GM21423 (cell line): Measurements from ENCODE around the gene LETM1.

ENCODE experiments used
- ATAC-seq: cut with Tn5 transposase; IDR thresholded peaks from one replicate; pipeline ENCODE4 v1.9.1; 2021; ENCODE audit warnings: mild to moderate bottlenecking, moderate library complexity; ENCODE audit not compliant: unreplicated experiment

The LETM1 gene

DNA sequence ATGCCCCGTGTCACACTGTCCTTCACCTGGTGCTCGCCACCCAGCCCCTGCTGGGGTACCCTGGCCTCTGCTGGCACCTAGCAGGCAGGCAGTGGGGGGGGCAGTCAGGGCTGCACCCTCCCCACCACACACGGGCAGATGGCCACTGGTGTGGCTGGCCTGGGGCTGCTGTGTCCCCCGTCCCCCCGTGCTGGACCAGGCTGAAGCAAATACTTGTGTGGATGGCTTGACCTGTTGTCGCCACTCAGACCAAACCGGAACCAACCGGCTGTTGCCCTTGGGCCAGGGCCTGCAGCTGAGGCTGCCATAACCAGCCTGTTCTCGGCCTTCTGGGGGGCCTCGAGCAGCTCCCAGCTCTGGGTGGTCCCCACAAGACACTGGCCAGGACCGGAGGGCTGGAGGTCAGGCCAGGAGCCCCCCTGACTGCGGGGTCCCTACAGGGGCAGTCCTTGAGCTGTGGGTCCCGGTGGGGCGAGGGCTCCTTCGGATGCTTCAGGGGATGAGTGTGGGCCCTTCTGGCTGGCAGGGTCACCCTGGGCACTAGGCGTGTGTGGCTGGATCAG is 58.6 kb downstream of the LETM1 start:
- no peak for ATAC-seq

DNA sequence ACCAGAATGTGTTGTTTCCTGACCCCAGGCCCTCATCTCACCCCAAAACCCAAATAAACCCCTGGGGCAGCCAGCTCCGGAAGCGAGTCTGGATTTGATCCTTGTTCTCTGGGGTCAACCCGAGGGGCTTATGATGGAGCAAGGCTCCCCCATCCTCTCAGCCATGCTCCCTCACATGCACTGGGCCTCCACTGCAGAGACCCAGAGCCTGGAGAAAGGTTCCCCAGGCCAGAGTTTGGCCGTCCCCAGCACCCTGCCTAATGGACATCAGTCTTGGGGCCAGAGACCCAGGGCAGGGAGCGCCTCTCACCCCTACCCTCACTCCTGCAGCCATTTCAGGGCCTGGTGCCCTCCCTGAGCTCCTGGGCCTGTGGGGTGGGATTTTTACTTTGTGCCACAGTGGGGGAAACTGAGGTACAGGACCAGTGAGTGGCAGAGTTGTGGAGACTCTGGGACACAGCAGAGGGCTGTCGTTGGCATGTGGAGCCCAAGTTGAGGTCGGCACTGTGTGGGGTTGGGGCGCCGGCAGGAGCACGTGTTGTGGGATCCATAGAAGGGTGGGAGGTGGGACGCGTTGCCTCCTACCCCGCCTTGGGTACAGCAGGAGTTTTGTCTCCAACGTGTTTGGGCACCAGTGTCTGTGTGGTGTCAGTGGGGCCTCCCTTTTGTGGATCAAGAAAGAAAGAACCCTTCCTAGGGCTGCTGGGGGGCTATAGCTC is 59.3 kb downstream of the LETM1 start:
- ATAC-seq: no peak

DNA sequence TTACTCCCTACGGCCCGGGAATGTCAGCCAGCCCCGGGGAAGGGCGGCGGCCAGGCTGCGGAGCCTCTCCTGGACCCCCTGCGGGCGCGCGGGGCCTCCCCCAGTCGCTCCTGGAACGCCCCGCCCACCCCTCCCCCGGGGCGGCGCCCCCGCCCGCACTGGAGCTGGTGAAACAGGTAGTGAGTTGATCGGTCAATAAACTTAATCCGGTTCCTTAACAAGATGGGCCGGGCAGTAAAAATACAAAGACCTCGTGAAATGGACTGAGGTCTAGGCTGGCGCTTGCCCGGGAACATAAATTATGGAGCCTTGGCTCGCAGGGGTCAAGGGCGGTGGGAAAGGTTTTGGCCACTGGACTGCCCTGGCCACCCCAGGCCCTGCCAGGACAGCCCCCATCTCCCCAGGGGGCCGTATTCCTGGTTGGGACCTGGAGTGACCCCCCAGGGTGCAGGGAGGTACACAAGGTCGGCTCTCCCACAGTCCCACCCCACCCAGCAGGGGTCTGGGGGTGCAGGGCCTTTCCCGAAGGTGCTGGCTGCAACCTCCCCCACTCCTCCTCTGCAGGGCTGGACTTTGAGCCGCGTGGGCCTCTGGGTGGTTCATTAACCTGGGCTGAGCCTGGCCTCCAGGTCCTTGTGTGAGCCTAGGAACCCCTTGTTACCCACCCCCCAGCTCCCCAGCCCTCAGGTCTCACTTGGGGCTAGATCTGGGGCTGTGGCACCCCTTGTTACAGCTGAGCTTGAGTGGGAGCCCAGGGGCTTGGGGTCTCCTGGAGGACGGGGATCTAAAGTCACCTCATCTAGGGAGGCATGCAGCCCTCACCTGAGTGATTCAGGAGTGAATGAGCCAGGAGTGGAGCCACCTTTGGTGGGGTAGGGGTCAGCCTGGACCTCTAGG is 60.4 kb downstream of the LETM1 start:
- ATAC-seq: no peak

DNA sequence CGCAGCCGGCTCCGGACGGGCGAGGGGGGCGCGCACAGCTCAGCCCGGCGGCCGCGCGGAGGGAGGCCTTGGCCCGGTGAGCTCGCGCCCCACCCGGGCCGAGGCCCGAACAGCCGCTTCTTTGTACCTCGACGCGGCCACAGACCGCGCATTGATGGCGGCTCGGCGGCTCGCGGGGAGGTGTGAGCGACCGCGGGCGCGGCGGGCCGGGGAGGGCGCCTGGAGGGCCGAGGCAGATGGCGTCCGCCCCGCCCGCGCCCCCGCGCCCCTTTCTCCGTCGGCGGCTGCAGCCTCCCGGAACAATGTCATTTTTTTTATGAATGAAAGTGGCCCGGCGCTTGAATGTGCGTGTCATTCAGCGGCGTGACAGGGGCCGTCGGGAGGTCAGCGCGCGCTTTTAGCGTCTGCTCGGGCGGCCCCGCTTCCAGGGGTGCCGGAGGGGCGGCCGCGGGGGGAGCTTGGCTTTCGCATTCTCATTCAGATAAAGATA is 61.1 kb downstream of the LETM1 start:
- ATAC-seq: no peak

DNA sequence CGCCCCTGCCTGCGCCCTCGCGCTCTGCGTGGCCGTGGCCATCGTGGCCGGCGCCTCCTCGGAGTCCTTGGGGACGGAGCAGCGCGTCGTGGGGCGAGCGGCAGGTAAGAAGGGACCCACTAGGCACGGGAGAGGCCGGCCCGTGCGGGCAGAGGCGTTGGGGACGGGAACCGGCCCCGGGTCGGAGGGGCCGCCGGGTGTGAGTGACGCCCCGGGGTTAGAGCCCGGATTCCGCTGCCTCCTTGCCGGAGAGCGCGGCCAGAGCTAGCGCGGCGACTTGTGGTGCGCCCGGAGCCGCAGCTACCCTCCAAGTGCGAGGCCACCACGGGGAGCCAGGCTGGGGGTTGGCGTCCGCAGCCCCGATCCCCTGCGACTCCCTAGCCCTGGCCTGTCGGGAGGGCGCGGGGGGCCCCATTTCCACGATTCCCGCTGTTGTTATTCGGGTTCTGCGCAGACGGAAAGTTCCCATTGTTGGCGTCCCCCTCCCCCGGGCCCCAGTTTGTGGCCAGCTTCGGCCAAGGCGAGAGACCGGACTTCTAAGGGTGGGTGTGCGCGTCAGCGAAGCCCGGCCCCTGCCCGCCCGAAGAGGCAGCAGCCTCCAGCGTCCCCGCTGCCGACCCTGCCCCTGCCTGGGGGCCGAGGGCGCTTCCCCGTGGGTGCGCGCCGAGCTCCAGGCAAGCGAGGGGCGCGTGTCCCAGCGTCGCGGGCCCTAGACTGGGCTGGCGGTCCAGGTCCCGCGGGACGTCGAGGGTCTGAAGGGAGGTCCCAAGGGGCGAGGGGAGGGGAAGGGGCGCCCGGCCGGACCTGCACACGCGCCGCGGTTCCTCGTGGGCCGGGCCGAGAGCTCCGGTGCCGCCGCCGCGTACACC is 61.8 kb downstream of the LETM1 start:
- ATAC-seq: no peak

DNA sequence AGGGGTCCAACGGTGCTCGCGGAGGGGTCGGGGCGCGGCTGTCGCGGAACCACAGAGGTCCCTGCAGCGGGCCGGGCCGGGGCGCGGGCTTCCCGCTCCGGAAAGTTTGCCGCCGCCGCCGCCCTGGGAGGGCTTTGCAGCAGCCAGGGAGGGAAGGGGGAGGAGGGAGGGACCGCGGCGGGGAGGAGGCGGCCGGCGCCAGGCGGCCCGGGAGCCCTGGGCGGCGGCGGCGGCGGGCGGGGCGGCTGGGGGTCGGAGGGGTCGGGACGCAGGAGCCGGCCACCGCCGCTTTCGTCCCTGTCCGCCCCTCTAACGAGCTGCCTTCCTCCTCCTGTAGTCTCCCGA is 62.5 kb downstream of the LETM1 start:
- no peak for ATAC-seq

DNA sequence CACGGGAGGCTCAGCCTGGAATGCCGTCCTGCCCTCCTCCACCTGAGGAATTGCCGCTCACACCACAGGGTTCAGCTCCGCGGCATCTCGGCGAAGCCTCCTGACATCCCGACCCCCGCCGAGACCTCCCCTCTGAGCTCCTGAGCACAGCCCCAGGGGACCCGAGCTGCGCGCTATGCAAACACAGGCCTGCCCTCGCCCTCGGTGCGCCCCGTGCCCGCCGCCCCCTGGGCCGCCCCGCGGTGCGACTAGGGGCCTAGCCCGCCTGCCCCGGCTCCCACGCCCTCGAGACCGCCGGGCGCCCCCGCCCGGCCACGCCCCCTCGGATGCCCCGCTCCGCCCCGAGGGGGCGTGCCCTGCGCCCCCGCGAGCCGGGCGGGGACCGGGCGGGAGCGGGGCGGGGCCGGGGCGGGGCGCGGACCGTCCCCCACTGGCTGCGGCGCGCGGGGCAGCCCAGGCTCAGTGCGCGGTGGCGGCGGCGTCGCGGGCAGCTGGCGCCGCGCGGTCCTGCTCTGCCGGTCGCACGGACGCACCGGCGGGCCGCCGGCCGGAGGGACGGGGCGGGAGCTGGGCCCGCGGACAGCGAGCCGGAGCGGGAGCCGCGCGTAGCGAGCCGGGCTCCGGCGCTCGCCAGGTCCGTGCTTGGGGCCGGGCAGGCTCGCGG is 63.0 kb downstream of the LETM1 start, which contains the start of gene FGFR3:
Gene FGFR3 (plus strand): TSS at position 462 of the 664 bp plus-strand sequence. CDS start 642 bp downstream, outside the sequence.
- ATAC-seq: no peak

DNA sequence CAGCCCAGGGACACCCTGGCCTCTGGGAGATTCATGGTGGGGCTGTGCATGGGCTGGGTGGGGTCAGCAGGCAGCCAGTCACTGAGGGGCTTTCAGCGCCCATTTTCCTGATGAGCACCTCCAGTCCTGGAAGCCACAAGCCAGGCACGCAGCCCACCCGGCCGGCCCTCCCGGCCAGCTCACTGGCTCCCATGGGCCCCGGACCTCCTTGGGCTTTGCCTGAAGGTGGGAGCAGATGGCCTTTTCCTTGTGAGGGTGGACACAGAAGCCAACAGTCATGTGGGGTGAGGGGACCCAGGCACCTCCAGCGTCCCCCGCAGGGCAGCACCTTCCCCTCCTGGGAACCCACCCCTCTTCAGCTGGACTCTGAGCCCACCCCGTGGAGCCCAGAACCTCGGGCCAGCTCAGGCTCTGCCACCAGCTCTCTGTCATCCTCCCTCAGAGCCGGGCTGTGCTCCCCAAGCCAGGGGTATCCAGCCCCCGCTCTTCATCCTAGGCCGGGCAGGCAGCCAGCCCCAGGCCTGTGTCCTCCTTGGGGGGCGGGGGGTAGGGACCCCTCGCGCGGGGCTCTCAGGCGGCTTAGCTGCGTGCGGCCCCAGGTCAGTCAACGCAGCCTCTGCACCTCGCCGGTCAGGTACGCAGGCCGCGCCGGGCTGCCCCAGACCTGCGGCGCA is 63.7 kb downstream of the LETM1 start:
- ATAC-seq: no peak

DNA sequence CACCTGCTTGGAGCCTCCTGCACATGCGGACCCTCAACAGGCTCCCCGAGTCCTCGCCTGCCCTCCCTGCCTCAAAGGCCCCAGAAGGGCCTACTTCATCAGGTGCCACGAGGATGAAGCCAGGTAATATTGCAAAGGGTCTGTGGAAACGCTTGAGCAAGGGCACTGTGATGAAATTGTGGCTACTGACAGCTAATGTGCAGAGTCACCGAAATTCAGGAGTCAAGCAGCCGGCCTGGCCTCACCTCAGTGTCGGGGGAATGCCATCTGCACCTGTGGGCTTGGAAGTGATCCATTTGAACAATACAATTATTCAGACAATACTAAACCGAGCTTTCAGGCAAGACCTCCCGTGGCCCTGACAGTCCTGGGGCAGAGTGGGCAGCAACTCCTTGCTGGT is 66.0 kb downstream of the LETM1 start:
- ATAC-seq: no peak

DNA sequence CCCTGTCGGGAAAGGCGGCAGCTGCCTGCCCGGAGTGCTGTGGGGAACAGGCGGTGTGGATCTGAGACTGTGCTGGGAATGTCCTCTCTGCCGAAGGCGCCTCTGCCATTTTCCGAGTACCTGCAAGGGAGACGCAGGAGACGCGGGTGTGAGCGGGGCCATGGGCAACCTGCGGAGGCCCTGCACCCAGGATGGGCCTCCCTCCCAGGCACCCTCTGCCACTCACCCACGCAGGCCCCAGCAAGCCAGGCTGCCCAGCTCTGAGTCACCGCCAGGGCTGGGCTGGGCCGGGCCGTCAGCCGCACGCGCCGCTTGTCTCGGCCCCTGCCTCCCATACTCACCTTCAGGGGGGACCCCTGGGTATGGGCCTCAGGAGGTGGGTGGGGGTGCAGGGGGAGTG is 66.4 kb downstream of the LETM1 start:
- no peak for ATAC-seq

DNA sequence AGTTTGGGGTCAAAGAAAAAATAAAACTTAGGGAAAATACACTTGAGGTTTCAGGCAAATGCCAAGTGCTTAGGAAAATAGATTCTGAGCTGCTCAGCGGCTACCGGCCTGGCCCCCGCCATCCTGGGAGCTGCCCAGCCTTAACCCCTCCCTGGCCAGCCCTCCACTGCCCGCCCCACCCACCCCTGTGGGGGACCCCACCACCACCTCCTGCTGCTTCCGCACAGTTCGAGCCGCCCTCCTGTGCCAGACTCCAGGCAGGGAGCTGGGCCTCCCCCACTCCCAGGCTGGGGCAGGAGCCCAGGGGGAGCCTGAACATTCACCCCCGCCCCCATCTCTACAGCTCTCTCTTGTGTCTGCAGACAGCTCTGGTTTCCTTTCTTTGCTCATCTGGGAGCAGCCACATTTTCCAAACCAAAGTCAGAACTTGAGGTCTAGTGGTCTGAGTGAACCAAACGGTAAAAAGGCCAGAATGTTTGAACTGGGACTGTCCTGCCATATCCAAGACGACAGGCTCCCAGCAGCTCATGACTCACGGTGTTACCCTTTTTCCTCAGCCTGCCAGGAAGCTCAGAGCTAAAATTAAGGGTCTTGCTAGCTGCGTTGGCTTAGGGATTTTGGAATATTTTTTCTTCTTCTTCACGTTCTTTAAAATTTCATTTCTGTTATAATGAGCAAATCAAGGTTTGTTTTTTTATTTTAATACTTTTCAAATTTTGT is 67.5 kb downstream of the LETM1 start:
- ATAC-seq: no peak

DNA sequence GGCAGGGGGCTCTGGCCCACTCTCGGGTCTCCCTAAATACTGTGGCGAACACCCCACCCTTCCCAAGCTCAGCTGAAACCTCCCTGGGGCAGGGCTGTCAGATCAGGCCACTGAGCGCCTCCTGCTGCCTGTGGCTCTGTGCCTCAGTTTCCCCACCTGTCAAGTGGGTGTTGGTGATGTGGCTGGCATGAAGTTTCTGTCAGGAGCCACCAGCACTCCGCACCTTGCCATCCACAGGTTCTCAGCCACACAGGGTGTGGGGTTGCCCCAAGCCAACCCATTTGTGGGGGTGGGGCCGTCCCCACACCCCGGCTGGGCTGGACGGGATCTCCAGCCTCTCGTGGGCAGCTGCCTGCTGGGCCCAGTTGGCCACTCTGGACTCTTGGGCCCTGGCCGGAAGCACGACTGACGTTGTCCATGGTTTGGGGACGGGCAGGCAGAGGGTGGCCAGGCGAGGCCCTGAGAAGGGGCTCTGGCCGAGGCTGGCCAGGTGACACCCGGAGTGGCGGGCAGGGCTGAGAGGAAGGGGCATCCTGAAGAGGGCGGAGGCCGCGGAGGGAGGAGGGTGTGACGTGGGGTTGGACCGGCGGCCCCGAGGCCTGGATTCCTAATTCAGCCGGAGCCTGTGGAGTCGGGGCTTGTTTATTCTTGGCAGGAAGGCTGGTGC is 68.4 kb downstream of the LETM1 start:
- no peak for ATAC-seq

DNA sequence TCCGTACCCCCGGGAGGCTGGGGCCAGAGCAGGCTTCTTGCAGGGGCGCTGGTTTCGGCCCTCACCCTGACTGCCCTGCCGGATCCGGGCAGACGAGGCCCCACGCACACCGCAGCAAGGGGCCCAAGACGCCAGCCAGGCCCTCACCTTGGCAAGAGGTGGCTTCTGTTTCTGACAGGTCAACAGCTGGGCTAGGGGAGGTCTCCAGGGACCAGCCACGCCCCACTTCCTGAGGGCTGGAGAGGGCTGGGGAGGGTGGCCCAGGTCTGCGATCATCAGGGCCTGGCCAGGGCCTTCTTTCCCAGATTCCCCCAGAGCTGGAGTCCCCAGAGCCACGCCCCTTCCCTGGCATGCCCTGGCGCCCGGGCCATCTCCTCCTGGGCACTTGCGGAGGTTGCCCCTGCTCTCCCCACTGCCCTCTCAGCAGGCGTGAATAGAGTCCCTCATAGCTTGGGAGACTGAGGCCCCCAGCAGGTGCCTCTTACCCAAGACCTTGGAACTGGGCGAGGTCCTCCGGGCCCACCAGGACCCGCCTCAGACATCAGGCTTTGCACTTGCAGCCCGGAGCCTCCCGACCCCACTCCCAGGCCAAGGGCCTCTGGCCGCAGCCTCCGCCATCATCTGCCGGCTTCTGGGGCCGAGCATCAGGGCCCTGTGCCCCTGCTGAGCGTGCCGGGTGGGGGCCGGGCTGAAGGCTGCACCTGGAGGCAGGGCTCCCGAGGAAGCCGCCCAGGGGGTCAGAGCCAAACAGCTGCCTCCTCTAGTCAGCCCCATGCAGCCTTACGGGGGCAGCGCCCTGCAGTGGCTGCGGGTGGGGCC is 69.2 kb downstream of the LETM1 start:
- ATAC-seq: no peak

DNA sequence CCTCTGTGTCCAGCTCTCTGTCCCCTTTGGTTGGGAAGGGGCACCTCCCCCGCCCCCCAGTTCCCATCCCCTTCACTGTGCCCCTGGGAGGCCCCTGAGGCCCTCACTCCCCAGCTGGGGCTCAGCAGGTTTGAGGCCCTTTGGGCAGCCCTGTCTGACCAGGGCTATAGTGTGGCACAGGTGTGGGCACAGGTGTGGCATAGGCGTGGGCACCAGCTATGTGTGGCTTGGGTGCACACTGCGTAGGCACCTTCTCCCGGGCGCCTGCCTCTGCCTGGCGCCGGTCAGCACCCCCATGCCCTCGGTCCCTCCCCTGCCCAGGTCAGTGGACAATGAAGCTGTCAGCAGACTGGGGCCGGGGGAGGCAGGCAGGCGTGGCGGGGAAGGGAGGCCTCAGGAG is 70.4 kb downstream of the LETM1 start:
- no peak for ATAC-seq

DNA sequence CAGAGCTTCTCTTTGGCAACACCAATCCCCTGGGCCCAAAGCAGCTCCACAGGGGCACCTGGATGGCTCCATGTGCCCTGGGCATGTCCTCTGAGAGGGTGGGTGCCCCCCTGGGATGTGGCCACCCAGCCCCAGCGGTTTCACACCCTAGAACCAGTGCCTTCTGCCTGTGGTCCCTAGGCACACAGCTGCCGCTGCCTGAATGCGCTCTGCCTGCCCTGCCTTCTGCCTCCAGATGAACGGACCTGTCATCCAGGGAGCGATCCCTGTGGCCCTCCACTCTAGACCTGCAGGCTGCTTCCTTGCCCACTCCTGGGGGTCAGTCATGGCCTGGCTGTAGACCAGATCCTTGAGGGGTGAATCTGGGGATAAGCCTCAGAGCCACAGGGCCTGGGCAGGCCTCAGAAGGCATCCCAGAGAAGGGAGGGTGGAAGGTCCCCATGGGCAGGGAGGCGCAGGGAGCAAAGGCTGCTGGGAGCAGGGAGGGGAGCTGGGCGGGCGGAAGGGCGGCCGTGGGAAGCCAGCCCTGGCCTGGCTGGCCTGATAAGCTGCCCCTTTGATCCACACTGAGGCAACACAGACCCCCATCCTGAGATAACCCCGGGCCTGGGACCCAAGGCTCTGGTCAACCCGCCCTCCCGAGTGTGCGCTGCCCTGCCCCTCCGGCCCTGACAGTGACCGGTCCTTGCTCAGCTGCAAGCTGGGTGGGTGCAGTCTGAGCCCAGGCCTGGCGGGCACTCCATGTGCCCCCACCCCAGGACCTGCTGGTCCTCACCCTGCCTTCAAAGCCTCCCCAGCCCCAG is 71.0 kb downstream of the LETM1 start:
- ATAC-seq: no peak

DNA sequence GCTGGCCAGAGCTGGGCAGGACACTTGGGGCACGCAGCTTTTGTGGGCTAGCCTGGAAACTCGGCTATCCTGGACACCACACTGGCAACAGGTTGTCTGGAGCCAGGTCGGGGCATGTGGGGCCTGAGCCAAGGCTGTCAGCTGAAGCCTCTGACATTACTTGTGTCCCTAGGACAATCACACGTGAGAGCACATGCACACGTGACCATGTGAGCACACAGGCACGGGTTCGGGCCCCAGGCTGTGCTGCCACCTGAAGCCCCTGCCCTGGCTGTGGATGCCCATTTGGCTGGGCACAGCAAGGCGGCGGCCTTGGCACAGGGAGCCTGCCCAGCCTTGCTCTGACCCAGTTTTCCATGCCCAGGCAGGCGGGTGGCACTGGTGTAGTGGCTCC is 71.6 kb downstream of the LETM1 start:
- ATAC-seq: no peak

DNA sequence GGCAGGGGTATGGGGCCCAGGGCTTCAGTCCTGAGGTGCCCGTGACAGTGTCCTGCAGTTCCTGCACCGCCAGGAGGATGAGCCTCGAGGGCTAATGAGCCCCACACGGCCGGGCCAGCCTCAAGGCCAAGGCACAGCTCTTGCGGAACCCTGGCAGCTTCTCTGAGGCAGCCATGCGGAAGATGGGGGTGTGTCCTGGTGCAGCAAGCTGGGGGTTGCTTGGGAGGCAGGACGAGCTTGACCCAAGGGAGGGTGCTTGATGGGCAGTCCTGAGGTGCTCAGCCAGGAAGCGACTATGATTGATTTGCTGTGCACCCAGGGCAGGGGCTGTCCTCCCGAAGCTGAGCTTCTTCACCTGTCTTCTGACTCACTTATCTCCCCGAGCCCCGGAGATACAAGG is 72.0 kb downstream of the LETM1 start:
- no peak for ATAC-seq
